Measurements from ENCODE around the gene RGS3.

RGS3 gene

GRCh38 chr9:113499153-113499875 lies 35.8 kb downstream of the RGS3 start:
- TF ChIP-seq USF1 (IDR thresholded peaks at IDR 0.05) (no peak), YY1 (IDR thresholded peaks at IDR 0.05; ENCODE audit: low read depth) (no peak)

- TF ChIP-seq, protein P1, sequence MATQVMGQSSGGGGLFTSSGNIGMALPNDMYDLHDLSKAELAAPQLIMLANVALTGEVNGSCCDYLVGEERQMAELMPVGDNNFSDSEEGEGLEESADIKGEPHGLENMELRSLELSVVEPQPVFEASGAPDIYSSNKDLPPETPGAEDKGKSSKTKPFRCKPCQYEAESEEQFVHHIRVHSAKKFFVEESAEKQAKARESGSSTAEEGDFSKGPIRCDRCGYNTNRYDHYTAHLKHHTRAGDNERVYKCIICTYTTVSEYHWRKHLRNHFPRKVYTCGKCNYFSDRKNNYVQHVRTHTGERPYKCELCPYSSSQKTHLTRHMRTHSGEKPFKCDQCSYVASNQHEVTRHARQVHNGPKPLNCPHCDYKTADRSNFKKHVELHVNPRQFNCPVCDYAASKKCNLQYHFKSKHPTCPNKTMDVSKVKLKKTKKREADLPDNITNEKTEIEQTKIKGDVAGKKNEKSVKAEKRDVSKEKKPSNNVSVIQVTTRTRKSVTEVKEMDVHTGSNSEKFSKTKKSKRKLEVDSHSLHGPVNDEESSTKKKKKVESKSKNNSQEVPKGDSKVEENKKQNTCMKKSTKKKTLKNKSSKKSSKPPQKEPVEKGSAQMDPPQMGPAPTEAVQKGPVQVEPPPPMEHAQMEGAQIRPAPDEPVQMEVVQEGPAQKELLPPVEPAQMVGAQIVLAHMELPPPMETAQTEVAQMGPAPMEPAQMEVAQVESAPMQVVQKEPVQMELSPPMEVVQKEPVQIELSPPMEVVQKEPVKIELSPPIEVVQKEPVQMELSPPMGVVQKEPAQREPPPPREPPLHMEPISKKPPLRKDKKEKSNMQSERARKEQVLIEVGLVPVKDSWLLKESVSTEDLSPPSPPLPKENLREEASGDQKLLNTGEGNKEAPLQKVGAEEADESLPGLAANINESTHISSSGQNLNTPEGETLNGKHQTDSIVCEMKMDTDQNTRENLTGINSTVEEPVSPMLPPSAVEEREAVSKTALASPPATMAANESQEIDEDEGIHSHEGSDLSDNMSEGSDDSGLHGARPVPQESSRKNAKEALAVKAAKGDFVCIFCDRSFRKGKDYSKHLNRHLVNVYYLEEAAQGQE (IDR thresholded peaks at IDR 0.05; ENCODE audit: low read depth), result no peak
- TF ChIP-seq TEAD4 (IDR thresholded peaks at IDR 0.05) (no peak), RAD21 (IDR thresholded peaks at IDR 0.05; ENCODE audit: low read depth) (no peak), CEBPB (IDR thresholded peaks at IDR 0.05) (no peak), NFIC (IDR thresholded peaks at IDR 0.05) (no peak), EP300 (IDR thresholded peaks at IDR 0.05; ENCODE audit: borderline replicate concordance) (no peak), YY1 (IDR thresholded peaks at IDR 0.05; ENCODE audit: low read depth) (no peak), TAF1 (IDR thresholded peaks at IDR 0.05; ENCODE audit: low read depth) (no peak), MAX (IDR thresholded peaks at IDR 0.05) (no peak), TCF12 (IDR thresholded peaks at IDR 0.05; ENCODE audit: low read depth) (no peak), USF1 (IDR thresholded peaks at IDR 0.05) (no peak), EGR1 (IDR thresholded peaks at IDR 0.05) (no peak), FOXM1 (IDR thresholded peaks at IDR 0.05; ENCODE audit: borderline replicate concordance, low read depth) (no peak), ZBTB7A (IDR thresholded peaks at IDR 0.05; ENCODE audit: low read depth) (no peak)
These were observed 36.5 kb downstream of the RGS3 start for GRCh38 chr9:113499876-113500497.

GRCh38 chr9:113501129-113501686 lies 37.7 kb downstream of the RGS3 start:
- TF ChIP-seq TEAD4 (IDR thresholded peaks at IDR 0.05) (no peak), FOXM1 (IDR thresholded peaks at IDR 0.05; ENCODE audit: borderline replicate concordance, low read depth) (no peak), ZBTB7A (IDR thresholded peaks at IDR 0.05; ENCODE audit: low read depth) (no peak), EGR1 (IDR thresholded peaks at IDR 0.05) (no peak), TCF12 (IDR thresholded peaks at IDR 0.05; ENCODE audit: low read depth) (no peak), YY1 (IDR thresholded peaks at IDR 0.05; ENCODE audit: low read depth) (no peak), CEBPB (IDR thresholded peaks at IDR 0.05) (no peak), NFIC (IDR thresholded peaks at IDR 0.05) (no peak), RAD21 (IDR thresholded peaks at IDR 0.05; ENCODE audit: low read depth) (no peak), EP300 (IDR thresholded peaks at IDR 0.05; ENCODE audit: borderline replicate concordance) (no peak), TAF1 (IDR thresholded peaks at IDR 0.05; ENCODE audit: low read depth) (no peak), CREB1 (IDR thresholded peaks at IDR 0.05; ENCODE audit: low read depth) (no peak), MAX (IDR thresholded peaks at IDR 0.05) (no peak), USF1 (IDR thresholded peaks at IDR 0.05) (no peak)
- TF ChIP-seq, protein P1 (IDR thresholded peaks at IDR 0.05; ENCODE audit: low read depth), result no peak

DNA sequence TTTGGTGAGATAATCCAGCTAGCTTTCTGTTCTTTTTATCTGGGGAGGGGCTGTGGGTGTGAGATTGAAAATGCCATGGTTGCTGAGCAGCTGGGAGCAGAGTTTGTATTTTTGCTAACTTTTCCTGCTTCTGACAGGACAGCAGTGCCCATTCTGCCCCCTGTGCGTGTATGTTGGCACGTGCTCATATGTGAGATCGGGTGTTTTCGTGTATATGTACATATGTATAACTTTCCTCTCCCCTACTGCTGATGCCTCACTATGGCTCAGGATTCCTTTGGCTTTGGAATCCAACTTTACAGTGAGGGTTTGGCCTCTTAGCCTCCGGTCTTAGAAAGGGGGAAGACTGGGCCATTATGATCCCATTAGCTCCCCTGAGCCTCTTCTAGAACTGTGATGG lies 38.3 kb downstream of the RGS3 start:
- no peak for TF ChIP-seq TCF12 (IDR thresholded peaks at IDR 0.05; ENCODE audit: low read depth)
- no peak for TF ChIP-seq FOXM1 (IDR thresholded peaks at IDR 0.05; ENCODE audit: borderline replicate concordance, low read depth)

DNA sequence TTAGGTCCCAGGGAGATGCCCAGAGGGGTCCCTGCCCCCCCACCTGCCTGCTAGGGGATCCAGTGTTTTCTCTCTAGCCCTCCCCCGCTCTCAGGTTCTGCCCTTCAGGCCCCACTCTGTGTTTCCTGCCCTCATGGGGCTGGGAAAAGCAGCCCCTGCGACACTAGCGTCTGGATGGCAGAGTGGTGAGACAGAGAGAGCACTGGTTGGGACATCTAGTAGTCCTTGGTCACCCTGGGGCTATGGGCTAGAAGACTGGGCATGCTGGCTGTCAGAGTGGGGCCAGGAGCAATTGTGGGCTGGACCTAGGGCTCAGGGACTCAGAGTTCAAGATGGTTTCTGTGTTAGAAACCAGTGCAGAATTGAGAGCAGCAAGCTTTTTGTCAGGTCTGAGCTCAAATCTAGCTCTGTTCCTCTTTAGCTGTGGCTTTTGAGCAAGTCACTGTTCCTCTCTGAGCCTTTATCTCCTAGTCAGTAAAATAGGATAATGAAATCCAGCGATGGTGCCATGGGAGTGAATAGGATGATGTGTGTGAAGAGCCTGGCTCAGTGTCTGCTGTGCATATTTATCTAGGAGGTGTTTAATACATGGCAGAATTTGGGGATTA lies 39.0 kb downstream of the RGS3 start:
- no peak for TF ChIP-seq YY1 (IDR thresholded peaks at IDR 0.05; ENCODE audit: low read depth)

All from Ishikawa (cell line).